GM06990 (cell line): ENCODE results near the gene ZNF765.
"Not testable (repeated sequence)": the region's sequence is repeated elsewhere in the genome, so short reads cannot be mapped to it uniquely, and the experiment has no call there.

Experiments
- DNase-seq: peaks from one replicate; pipeline ENCODE4 v3.0.0-alpha.2; 2011; ENCODE audit not compliant: insufficient read length; ENCODE audit errors: extremely low read depth
- H3K27me3 ChIP-seq: replicated peaks from 2 replicates; pipeline ENCODE4 v1.6.0; 2011; ENCODE audit warnings: low read length; ENCODE audit not compliant: control insufficient read depth, insufficient read depth
- H3K36me3 ChIP-seq: 2 replicates; pipeline ENCODE4 v1.5.1; 2011; ENCODE audit warnings: low read length; ENCODE audit not compliant: control insufficient read depth, insufficient read depth
- H3K4me3 ChIP-seq: replicated peaks from 2 replicates; pipeline ENCODE4 v1.5.1; 2011; ENCODE audit warnings: low read depth, mild to moderate bottlenecking, control low read depth, low read length
- CTCF ChIP-seq: IDR thresholded peaks from 2 replicates; pipeline ENCODE4 v1.5.1; 2011; ENCODE audit warnings: low read length, control low read depth, mild to moderate bottlenecking, inconsistent platforms; ENCODE audit not compliant: insufficient read depth, poor library complexity, severe bottlenecking

ZNF765 gene

DNA sequence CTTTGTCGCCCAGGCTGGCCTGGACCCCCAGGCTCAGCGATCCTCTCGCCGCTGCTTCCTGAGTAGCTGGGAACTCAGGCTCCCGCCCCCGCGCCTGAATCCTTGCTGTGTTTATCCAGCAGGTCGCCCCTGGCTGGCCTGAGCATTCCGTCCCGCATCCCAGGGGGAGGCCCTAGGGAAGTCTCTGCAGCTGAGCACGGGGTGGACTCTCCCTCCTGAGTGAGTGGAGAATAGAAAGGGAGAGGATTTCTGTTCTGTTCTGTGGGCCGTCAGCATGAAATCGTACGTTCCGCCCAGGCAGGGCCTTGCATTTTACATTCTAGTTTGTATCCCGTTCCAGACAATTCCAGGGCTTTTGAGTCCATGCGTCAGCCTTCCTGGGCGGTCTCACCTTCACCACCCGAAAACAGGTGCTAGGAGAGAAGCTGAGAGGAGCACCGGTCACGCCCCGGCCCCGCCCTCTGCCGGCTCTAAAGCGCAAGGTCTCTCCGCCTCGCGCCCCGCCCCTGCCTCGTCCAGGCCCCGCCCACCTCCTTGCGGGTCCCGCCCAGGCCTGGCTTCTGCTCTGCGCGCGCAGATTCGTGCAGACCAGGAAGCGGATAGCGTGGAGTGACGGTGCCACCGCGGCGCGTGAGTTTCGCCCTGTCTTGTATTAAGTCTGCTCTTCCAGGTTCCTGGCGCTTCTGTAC lies 36.6 kb downstream of the ZNF765 start, which contains the start of gene ZNF761:
Gene ZNF761 (plus strand): TSS at position 586 of the 689 bp plus-strand sequence. CDS start 15,285 bp downstream, outside the sequence.
- Histone ChIP-seq H3K4me3 (peak within 1 kb of the TSS; percentile 94), H3K36me3 (no peaks in the 10 kb centered on the region; the same call in 1 of the 2 replicates), H3K27me3 (no peaks in the 10 kb centered on the region)
- peak; percentile 94 for DNase-seq
- peak; percentile 10 for TF ChIP-seq CTCF

- no peak for DNase-seq
- Histone ChIP-seq H3K27me3 (no peaks in the 10 kb centered on the region), H3K4me3 (peak overlapping the region; percentile 94), H3K36me3 (no peaks in the 10 kb centered on the region; the same call in 1 of the 2 replicates)
- no peak for TF ChIP-seq CTCF
Measured at GRCh38 chr19:53432088-53432661, 37.2 kb downstream of the ZNF765 start.

DNA sequence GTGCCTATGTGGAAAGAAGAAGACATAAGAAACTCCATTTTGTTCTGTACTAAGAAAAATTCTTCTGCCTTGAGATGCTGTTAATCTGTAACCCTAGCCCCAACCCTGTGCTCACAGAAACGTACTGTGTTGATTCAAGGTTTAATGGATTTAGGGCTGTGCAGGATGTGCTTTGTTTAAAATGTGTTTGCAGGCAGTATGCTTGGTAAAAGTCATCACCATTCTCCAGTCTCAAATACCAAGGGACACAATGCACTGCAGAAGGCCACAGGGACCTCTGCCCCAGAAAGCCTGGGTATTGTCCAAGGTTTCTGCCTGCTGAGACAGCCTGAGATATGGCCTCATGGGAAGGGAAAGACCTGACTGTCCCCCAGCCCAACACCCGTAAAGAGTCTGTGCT lies 48.9 kb downstream of the ZNF765 start:
- H3K27me3 ChIP-seq, DNase-seq, H3K4me3 ChIP-seq: not testable (repeated sequence)
- H3K36me3 ChIP-seq, result peaks cover 16% of the 10 kb centered on the region

DNA sequence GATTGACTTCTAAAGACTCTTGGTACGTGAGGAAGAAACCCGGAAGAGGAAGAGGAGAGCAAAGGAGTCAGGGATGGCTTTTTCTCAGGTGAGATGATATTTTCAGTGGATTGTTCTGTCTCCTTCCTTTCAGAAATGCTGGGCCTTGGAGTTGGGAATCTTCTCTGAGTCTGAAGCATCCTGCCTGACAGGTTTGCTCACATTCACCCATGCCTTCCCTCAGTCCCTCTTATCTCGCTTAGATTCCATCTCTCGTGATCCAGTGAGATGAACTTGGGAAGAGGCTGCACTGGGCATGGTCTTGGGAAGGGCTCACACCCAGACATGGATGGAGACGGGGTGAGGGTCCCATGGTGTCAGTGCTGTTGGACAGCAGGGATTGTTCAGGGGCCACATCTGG lies 52.2 kb downstream of the ZNF765 start:
- H3K4me3 ChIP-seq, DNase-seq, H3K27me3 ChIP-seq: not testable (repeated sequence)
- H3K36me3 ChIP-seq, result peaks cover 13% of the 10 kb centered on the region

DNA sequence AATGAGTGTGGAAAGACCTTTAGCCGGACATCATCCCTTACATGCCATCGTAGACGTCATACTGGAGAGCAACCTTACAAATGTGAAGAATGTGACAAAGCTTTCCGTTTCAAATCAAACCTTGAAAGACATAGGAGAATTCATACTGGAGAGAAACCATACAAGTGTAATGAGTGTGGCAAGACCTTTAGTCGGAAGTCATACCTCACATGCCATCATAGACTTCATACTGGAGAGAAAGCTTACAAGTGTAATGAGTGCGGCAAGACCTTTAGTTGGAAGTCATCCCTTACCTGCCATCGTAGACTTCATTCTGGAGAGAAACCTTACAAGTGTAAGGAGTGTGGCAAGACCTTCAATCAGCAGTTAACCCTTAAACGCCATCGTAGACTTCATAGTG lies 60.9 kb downstream of the ZNF765 start:
- no peak for TF ChIP-seq CTCF
- no peak for DNase-seq
- Histone ChIP-seq H3K4me3 (no peak overlapping the region), H3K36me3 (peaks cover 9% of the 10 kb centered on the region), H3K27me3 (no peaks in the 10 kb centered on the region)

DNA sequence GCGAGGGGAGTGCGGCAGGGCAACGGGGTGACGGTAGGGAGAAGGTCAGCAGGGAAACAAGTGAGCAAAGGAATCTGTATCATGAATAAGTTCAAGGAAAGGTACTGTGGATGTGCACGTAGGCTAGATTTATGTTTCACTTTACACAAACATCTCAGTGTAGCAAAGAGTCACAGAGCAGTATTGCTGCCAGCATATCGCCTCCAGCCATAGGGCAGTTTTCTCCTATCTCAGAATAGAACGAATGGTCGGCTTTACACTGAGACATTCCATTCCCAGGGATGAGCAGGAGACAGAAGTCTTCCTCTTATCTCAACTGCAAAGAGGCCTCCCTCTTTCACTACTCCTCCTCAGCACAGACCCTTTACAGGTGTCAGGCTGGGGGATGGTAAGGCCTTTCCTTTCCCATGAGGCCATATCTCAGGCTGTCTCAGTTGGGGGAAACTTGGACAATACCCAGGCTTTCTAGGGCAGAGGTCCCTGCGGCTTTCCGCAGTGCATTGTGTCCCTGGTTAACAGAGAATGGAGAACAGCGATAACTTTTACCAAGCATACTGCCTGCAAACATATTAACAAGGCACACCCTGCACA lies 65.3 kb downstream of the ZNF765 start:
- DNase-seq, H3K4me3 ChIP-seq, H3K36me3 ChIP-seq, H3K27me3 ChIP-seq: not testable (repeated sequence)

- DNase-seq, result no peak
- Histone ChIP-seq H3K36me3 (no peaks in the 10 kb centered on the region), H3K27me3 (no peaks in the 10 kb centered on the region), H3K4me3 (no peak overlapping the region)
- no peak for TF ChIP-seq CTCF
Measured at GRCh38 chr19:53461866-53462265, 66.9 kb downstream of the ZNF765 start.
